Ishikawa (cell line): ENCODE data around the gene SFTPD.

Experiments used
- CEBPB ChIP-seq: IDR thresholded peaks from 2 replicates; pipeline ENCODE4 v1.6.1; 2012
- CREB1 ChIP-seq: IDR thresholded peaks from 2 replicates; pipeline ENCODE4 v1.6.1; 2012; ENCODE audit warnings: low read depth
- EGR1 ChIP-seq: IDR thresholded peaks from 2 replicates; pipeline ENCODE4 v1.6.1; 2012
- EP300 ChIP-seq: IDR thresholded peaks from 2 replicates; pipeline ENCODE4 v1.6.1; 2012; ENCODE audit warnings: borderline replicate concordance
- FOXM1 ChIP-seq: IDR thresholded peaks from 2 replicates; pipeline ENCODE4 v1.6.1; 2012; ENCODE audit warnings: low read depth, borderline replicate concordance
- NFIC ChIP-seq: IDR thresholded peaks from 2 replicates; pipeline ENCODE4 v1.6.1; 2012
- RAD21 ChIP-seq: IDR thresholded peaks from 2 replicates; pipeline ENCODE4 v1.6.1; 2012; ENCODE audit warnings: low read depth
- TAF1 ChIP-seq: IDR thresholded peaks from 2 replicates; pipeline ENCODE4 v1.6.1; 2012; ENCODE audit warnings: low read depth, mild to moderate bottlenecking
- TCF12 ChIP-seq: IDR thresholded peaks from 2 replicates; pipeline ENCODE4 v1.6.1; 2012; ENCODE audit warnings: low read depth
- TEAD4 ChIP-seq: IDR thresholded peaks from 2 replicates; pipeline ENCODE4 v1.6.1; 2012
- YY1 ChIP-seq: IDR thresholded peaks from 2 replicates; pipeline ENCODE4 v1.6.1; 2012; ENCODE audit warnings: low read depth
- ZBTB7A ChIP-seq: IDR thresholded peaks from 2 replicates; pipeline ENCODE4 v1.6.1; 2012; ENCODE audit warnings: low read depth
- TF ChIP-seq, protein P1 (sequence below): IDR thresholded peaks from 2 replicates; pipeline ENCODE4 v1.6.1; 2012
- TF ChIP-seq, protein P2 (sequence below): IDR thresholded peaks from 2 replicates; pipeline ENCODE4 v1.6.1; 2012; ENCODE audit warnings: low read depth, mild to moderate bottlenecking
- TF ChIP-seq, protein P3 (sequence below): IDR thresholded peaks from 2 replicates; pipeline ENCODE4 v1.6.1; 2012

The SFTPD gene

DNA sequence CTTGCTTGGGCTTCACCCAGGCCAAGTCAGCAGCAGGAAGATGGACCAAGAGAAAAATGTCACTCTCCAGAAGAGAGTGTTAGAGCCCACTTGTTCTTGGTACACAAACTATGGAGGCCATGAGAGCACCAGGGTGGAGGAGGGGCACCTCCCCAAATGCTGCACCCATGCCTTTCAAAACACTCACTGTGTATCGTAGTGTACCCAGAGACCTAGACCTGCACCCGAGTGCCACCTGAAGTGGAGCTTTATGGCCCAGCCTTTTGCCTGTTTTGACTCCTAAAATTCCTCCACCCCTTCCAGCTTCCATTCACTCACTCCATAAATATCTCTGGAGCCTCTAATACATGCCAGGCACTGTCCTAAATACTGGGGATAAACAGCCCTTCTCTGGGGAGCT is 5.0 kb downstream of the SFTPD start:
- TF ChIP-seq RAD21 (no peak), CEBPB (no peak), NFIC (no peak), FOXM1 (no peak), CREB1 (no peak), ZBTB7A (no peak), EGR1 (no peak), TAF1 (no peak), YY1 (no peak), TCF12 (no peak), EP300 (no peak), TEAD4 (no peak)
- TF ChIP-seq, protein P1, sequence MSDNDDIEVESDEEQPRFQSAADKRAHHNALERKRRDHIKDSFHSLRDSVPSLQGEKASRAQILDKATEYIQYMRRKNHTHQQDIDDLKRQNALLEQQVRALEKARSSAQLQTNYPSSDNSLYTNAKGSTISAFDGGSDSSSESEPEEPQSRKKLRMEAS, result no peak
- TF ChIP-seq, protein P2, sequence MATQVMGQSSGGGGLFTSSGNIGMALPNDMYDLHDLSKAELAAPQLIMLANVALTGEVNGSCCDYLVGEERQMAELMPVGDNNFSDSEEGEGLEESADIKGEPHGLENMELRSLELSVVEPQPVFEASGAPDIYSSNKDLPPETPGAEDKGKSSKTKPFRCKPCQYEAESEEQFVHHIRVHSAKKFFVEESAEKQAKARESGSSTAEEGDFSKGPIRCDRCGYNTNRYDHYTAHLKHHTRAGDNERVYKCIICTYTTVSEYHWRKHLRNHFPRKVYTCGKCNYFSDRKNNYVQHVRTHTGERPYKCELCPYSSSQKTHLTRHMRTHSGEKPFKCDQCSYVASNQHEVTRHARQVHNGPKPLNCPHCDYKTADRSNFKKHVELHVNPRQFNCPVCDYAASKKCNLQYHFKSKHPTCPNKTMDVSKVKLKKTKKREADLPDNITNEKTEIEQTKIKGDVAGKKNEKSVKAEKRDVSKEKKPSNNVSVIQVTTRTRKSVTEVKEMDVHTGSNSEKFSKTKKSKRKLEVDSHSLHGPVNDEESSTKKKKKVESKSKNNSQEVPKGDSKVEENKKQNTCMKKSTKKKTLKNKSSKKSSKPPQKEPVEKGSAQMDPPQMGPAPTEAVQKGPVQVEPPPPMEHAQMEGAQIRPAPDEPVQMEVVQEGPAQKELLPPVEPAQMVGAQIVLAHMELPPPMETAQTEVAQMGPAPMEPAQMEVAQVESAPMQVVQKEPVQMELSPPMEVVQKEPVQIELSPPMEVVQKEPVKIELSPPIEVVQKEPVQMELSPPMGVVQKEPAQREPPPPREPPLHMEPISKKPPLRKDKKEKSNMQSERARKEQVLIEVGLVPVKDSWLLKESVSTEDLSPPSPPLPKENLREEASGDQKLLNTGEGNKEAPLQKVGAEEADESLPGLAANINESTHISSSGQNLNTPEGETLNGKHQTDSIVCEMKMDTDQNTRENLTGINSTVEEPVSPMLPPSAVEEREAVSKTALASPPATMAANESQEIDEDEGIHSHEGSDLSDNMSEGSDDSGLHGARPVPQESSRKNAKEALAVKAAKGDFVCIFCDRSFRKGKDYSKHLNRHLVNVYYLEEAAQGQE, result no peak
- TF ChIP-seq, protein P3, sequence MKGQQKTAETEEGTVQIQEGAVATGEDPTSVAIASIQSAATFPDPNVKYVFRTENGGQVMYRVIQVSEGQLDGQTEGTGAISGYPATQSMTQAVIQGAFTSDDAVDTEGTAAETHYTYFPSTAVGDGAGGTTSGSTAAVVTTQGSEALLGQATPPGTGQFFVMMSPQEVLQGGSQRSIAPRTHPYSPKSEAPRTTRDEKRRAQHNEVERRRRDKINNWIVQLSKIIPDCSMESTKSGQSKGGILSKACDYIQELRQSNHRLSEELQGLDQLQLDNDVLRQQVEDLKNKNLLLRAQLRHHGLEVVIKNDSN, result no peak

DNA sequence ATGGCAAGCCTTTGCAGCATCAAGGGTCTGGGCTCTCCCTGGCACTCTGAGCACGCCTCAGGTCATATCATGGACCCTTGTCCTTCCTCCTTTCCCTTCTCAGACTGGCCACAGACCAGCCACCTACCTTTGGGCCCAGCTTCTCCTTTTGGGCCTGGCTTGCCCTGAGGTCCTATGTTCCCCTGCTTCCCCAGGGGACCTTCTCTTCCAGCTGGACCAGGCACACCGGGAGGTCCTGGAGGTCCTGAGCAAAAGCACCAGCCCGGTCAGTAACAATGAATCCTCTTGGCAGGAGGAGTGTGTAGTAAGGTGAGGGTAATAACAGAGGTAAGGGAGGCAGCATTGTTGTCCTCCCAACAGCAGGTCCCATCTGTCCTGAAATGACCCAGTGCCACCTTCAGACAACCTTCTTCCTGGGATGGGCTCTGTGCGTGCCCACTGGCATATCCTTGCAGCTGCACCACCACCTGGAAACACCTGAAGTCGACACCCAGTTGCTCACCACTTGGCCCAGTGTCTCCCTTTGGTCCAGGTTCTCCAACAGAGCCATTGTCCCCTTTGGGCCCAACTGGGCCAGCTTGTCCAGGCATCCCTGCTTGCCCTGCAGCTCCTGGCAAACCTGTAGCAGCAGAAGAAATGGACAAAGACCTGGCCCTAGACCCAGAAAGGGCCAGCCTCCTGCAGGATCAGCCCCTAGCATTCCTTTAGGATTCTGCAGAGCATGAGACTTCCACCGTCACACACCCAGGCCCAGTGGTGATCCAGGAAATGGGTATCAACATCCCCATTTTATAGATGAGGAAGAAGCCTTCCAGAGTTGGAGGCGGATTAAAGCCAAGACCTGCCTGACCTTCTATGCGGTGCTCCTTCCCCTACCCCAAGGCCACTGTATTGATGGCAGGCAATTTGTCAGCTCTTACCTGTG is 6.4 kb downstream of the SFTPD start:
- TF ChIP-seq EP300 (no peak), YY1 (no peak), CEBPB (no peak), NFIC (no peak), FOXM1 (no peak), ZBTB7A (no peak), TCF12 (no peak), RAD21 (no peak), TEAD4 (no peak), TAF1 (no peak), CREB1 (no peak)
- TF ChIP-seq, protein P2, result no peak
- TF ChIP-seq, protein P1, result no peak
- TF ChIP-seq, protein P3, result no peak

DNA sequence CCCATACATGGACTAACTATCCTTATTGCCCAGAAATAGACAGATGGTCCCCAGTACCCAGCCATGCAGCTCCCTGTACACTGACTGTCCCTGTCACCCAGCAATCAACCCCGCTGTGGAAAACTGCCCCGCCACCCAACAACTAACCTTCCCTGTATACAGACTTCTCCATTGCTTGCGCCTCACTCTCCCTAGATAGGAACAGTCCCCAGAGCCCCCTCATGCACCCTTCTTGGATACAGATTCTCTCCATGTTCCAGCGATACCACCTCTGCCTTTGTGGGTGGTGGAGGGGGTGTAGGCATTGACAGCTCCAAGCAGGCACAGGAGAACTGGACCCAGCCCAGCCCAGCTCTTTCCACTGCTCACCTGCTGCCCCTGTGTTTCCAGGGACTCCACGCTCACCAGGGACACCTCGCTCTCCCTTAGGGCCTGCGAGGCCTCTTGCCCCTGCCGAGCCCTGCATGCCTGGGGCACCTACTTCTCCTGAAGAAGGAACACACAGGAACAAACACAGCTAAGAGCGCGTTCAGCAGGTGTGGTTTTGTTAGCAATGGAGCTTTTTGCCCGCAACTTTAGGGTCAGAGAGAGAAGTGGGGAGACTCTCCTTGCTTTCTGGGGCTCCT is 7.2 kb downstream of the SFTPD start:
- no peak for TF ChIP-seq CREB1
- TF ChIP-seq EGR1, result no peak
- no peak for TF ChIP-seq CEBPB
- TF ChIP-seq FOXM1, result no peak
- TF ChIP-seq TAF1, result no peak
- TF ChIP-seq, protein P1, result no peak
- TF ChIP-seq TCF12, result no peak
- no peak for TF ChIP-seq RAD21
- TF ChIP-seq ZBTB7A, result no peak
- TF ChIP-seq, protein P3, result no peak
- TF ChIP-seq EP300, result no peak
- TF ChIP-seq YY1, result no peak

DNA sequence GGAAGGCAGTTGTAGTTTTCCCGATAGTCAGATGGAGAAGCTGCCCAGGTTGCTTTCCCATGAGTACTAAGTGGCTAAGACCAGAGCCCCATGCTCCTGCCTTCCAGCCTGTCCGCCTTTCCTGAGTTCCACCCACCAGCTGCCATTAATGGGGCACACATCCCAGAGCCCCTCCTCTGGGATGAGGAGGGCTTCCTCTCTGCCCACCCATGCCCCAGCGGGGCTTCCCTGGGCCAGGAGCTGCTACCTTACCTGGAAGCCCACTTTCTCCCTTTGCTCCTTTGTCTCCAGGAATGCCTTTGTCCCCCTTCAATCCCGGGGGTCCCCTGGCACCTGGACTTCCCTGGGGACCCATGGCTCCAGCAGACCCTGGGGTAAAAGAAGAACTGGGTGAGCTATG is 7.8 kb downstream of the SFTPD start:
- TF ChIP-seq TCF12, result no peak
- TF ChIP-seq EGR1, result no peak
- no peak for TF ChIP-seq FOXM1
- TF ChIP-seq RAD21, result no peak
- no peak for TF ChIP-seq CEBPB
- TF ChIP-seq, protein P2, result no peak
